Measurements from ENCODE around the gene SLC35B3. TPM values are rescaled to one million over a fixed set of nuclear protein-coding genes. Genes with fewer than 3 reads are reported as not detected.
"Not testable (repeated sequence)": the region's sequence is repeated elsewhere in the genome, so short reads cannot be mapped to it uniquely, and the experiment has no call there.

Gene SLC35B3
- total RNA-seq, 1 donor from 2014 or later = 12.9 TPM

- H3K27me3 ChIP-seq (ENCODE audit: control insufficient read depth, insufficient read depth, low read length) = no peaks in the 10 kb centered on the region
- no peak overlapping the region for H3K4me3 ChIP-seq (ENCODE audit: low read depth, low read length)
Measured at GRCh38 chr6:8468552-8469356, 33.4 kb upstream of the SLC35B3 start.

GRCh38 chr6:8462694-8463093 is 27.3 kb upstream of the SLC35B3 start:
- H3K36me3 ChIP-seq (ENCODE audit: control insufficient read depth, insufficient read depth, low read length) = no peaks in the 10 kb centered on the region
- no peak for TF ChIP-seq CTCF (IDR thresholded peaks at IDR 0.05; ENCODE audit: insufficient read depth, low read length, severe bottlenecking)
- no peak overlapping the region for H3K4me3 ChIP-seq (ENCODE audit: low read depth, low read length)
- H3K27me3 ChIP-seq (ENCODE audit: control insufficient read depth, insufficient read depth, low read length) = no peaks in the 10 kb centered on the region
- DNase-seq (ENCODE audit: low read depth) (no peak), FAIRE-seq (no peak)

More at GRCh38 chr6:8468552-8469356, 33.4 kb upstream of the SLC35B3 start:
- FAIRE-seq (no peak), DNase-seq (ENCODE audit: low read depth) (no peak)
- TF ChIP-seq CTCF (IDR thresholded peaks at IDR 0.05; ENCODE audit: insufficient read depth, low read length, severe bottlenecking) = no peak
- no peaks in the 10 kb centered on the region for H3K36me3 ChIP-seq (ENCODE audit: control insufficient read depth, insufficient read depth, low read length)

GRCh38 chr6:8462169-8462568 is 26.8 kb upstream of the SLC35B3 start:
- H3K36me3 ChIP-seq (ENCODE audit: control insufficient read depth, insufficient read depth, low read length) = no peaks in the 10 kb centered on the region
- no peak for FAIRE-seq
- no peak for TF ChIP-seq CTCF (IDR thresholded peaks at IDR 0.05; ENCODE audit: insufficient read depth, low read length, severe bottlenecking)

GRCh38 chr6:8446391-8446790 is 11.0 kb upstream of the SLC35B3 start:
- Histone ChIP-seq H3K27me3 (ENCODE audit: control insufficient read depth, insufficient read depth, low read length) (no peaks in the 10 kb centered on the region), H3K4me3 (ENCODE audit: low read depth, low read length) (no peak overlapping the region), H3K36me3 (ENCODE audit: control insufficient read depth, insufficient read depth, low read length) (no peaks in the 10 kb centered on the region)
- FAIRE-seq = no peak
- no peak for DNase-seq (ENCODE audit: low read depth)
- no peak for TF ChIP-seq CTCF (IDR thresholded peaks at IDR 0.05; ENCODE audit: insufficient read depth, low read length, severe bottlenecking)

More at GRCh38 chr6:8462169-8462568, 26.8 kb upstream of the SLC35B3 start:
- no peak for DNase-seq (ENCODE audit: low read depth)
- H3K4me3 ChIP-seq (ENCODE audit: low read depth, low read length) = no peak overlapping the region
- H3K27me3 ChIP-seq (ENCODE audit: control insufficient read depth, insufficient read depth, low read length) = no peaks in the 10 kb centered on the region

- H3K36me3 ChIP-seq (ENCODE audit: control insufficient read depth, insufficient read depth, low read length); FAIRE-seq; H3K4me3 ChIP-seq (ENCODE audit: low read depth, low read length); H3K27me3 ChIP-seq (ENCODE audit: control insufficient read depth, insufficient read depth, low read length); DNase-seq (ENCODE audit: low read depth): not testable (repeated sequence)
Measured at GRCh38 chr6:8445930-8446329, 10.6 kb upstream of the SLC35B3 start.

GRCh38 chr6:8442150-8442549 is 6.8 kb upstream of the SLC35B3 start:
- TF ChIP-seq CTCF (IDR thresholded peaks at IDR 0.05; ENCODE audit: insufficient read depth, low read length, severe bottlenecking) = no peak
- FAIRE-seq = no peak

More at GRCh38 chr6:8442150-8442549, 6.8 kb upstream of the SLC35B3 start:
- Histone ChIP-seq H3K36me3 (ENCODE audit: control insufficient read depth, insufficient read depth, low read length) (no peaks in the 10 kb centered on the region), H3K27me3 (ENCODE audit: control insufficient read depth, insufficient read depth, low read length) (no peaks in the 10 kb centered on the region), H3K4me3 (ENCODE audit: low read depth, low read length) (no peak overlapping the region)
- DNase-seq (ENCODE audit: low read depth) = no peak
